ENCODE results near the gene TSPAN4. TPM values are rescaled to one million over a fixed set of nuclear protein-coding genes. Genes with fewer than 3 reads are reported as not detected.

TSPAN4 gene
- total RNA-seq, 1 donor from 2014 or later: 77.9 TPM

DNA sequence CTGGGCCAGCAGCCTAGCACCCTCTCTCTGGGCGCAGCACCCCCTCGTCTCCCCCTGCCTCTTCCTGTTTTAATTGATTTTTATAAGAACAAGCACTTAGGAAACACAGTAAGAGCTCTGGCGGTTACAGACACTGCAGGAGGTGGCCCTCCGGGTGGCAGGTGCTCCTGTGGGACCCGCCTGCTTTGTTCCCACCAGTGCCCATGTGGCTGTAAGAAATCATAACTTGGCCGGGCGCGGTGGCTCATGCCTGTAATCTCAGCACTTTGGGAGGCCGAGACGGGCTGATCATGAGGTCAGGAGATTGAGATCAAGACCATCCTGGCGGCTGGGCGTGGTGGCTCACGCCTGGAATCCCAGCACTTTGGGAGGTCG, 18.4 kb downstream of the TSPAN4 start:
- no peaks in the 10 kb centered on the region for H3K36me3 ChIP-seq (ENCODE audit: control insufficient read depth, insufficient read depth, low read length)
- H3K4me3 ChIP-seq (ENCODE audit: low read depth, low read length): no peak overlapping the region
- no peaks in the 10 kb centered on the region for H3K27me3 ChIP-seq (ENCODE audit: control insufficient read depth, insufficient read depth, low read length)
- no peak for DNase-seq (ENCODE audit: low read depth)
- TF ChIP-seq, protein P1, sequence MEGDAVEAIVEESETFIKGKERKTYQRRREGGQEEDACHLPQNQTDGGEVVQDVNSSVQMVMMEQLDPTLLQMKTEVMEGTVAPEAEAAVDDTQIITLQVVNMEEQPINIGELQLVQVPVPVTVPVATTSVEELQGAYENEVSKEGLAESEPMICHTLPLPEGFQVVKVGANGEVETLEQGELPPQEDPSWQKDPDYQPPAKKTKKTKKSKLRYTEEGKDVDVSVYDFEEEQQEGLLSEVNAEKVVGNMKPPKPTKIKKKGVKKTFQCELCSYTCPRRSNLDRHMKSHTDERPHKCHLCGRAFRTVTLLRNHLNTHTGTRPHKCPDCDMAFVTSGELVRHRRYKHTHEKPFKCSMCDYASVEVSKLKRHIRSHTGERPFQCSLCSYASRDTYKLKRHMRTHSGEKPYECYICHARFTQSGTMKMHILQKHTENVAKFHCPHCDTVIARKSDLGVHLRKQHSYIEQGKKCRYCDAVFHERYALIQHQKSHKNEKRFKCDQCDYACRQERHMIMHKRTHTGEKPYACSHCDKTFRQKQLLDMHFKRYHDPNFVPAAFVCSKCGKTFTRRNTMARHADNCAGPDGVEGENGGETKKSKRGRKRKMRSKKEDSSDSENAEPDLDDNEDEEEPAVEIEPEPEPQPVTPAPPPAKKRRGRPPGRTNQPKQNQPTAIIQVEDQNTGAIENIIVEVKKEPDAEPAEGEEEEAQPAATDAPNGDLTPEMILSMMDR (IDR thresholded peaks at IDR 0.05; ENCODE audit: insufficient read depth, low read length, poor library complexity, severe bottlenecking): no peak

DNA sequence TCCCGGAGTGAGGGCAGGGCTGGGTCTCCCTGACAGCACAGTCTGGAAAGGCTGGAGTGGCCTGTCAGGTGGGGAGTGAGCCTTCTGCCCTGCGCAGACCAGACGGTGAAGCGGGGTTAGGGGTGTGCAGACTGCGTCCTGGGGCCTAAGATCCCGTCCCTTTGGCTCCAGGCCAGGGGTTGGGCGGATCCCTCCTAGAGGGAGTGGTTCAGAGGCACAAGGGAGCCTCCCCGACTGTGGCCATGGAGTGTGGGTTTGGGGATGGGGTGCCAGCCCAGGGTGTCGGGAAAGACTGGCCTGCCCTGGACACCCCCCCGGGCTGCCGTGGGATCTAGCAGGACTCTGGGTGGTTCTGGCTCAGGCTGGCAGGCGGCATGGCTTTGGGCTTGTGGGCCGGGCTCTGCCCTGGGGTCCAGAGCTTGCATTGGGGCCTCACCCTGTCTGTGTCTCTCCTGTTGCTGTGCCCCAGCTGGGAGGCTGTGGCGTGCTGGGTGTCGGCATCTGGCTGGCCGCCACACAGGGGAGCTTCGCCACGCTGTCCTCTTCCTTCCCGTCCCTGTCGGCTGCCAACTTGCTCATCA, 19.5 kb downstream of the TSPAN4 start:
- TF ChIP-seq, protein P1 (IDR thresholded peaks at IDR 0.05; ENCODE audit: insufficient read depth, low read length, poor library complexity, severe bottlenecking): no peak
- no peak overlapping the region for H3K4me3 ChIP-seq (ENCODE audit: low read depth, low read length)
- no peaks in the 10 kb centered on the region for H3K36me3 ChIP-seq (ENCODE audit: control insufficient read depth, insufficient read depth, low read length)
- DNase-seq (ENCODE audit: low read depth): no peak
- H3K27me3 ChIP-seq (ENCODE audit: control insufficient read depth, insufficient read depth, low read length): no peaks in the 10 kb centered on the region

DNA sequence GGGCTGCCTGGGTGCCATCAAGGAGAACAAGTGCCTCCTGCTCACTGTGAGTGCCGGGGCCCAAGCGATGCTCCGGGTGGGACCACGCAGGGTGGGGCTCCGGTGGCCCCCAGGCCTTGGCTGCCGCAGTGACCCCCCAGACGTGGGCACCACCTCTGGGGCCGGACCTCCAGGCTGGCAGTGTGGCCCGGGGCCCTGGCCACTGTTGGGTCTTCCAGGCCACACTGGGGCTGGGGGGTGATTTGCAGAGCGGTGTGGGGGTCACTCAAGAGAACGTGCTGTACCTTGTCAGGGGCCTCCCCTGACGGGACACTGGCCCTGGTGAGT, 20.0 kb downstream of the TSPAN4 start:
- DNase-seq (ENCODE audit: low read depth): no peak
- TF ChIP-seq, protein P1 (IDR thresholded peaks at IDR 0.05; ENCODE audit: insufficient read depth, low read length, poor library complexity, severe bottlenecking): no peak
- H3K4me3 ChIP-seq (ENCODE audit: low read depth, low read length): no peak overlapping the region
- H3K27me3 ChIP-seq (ENCODE audit: control insufficient read depth, insufficient read depth, low read length): no peaks in the 10 kb centered on the region
- no peaks in the 10 kb centered on the region for H3K36me3 ChIP-seq (ENCODE audit: control insufficient read depth, insufficient read depth, low read length)

DNA sequence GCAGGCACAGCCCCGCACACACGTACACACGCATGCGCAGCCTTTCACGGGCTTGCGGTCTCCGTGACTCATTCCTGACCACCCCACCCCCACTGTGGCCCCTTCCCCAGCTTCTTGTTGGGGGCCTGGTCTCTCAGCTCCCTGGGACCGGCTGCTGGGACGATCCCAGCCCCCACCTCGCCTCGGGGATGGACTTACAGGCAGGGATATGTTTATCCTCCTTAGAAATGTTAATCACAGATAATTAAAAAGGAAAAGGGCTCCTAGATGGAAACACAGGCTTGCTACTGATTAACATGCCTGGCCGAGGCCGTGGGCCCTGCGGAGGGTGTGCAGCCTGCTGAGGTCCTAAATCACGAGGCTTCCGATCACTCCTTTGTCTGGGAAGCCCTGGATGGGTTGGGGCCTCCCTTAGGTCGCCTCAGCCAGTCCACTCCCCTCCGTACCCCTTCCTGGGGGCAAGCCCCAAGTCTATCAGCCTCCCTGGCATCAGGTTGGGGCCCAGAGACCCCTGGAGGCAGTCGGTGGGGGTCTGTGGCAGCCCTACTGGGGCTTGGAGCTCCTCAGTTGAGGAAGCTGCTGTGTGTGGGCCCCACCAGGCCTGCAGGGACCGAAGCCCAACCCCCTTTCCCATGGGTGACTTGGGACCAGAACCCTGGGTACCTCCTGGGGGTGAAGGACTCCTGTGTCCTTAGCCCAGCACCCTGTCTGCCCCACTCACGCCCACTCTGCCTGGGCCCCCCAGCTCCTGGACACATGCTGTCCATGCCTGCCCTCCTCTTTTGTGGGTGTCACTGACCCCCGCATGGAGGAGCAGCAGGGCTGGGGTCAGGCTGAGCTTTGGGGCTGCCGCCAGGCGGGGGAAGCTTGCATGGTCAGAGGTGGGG, 20.6 kb downstream of the TSPAN4 start:
- H3K27me3 ChIP-seq (ENCODE audit: control insufficient read depth, insufficient read depth, low read length): no peaks in the 10 kb centered on the region
- no peaks in the 10 kb centered on the region for H3K36me3 ChIP-seq (ENCODE audit: control insufficient read depth, insufficient read depth, low read length)
- TF ChIP-seq, protein P1 (IDR thresholded peaks at IDR 0.05; ENCODE audit: insufficient read depth, low read length, poor library complexity, severe bottlenecking): no peak
- no peak for DNase-seq (ENCODE audit: low read depth)
- no peak overlapping the region for H3K4me3 ChIP-seq (ENCODE audit: low read depth, low read length)

DNA sequence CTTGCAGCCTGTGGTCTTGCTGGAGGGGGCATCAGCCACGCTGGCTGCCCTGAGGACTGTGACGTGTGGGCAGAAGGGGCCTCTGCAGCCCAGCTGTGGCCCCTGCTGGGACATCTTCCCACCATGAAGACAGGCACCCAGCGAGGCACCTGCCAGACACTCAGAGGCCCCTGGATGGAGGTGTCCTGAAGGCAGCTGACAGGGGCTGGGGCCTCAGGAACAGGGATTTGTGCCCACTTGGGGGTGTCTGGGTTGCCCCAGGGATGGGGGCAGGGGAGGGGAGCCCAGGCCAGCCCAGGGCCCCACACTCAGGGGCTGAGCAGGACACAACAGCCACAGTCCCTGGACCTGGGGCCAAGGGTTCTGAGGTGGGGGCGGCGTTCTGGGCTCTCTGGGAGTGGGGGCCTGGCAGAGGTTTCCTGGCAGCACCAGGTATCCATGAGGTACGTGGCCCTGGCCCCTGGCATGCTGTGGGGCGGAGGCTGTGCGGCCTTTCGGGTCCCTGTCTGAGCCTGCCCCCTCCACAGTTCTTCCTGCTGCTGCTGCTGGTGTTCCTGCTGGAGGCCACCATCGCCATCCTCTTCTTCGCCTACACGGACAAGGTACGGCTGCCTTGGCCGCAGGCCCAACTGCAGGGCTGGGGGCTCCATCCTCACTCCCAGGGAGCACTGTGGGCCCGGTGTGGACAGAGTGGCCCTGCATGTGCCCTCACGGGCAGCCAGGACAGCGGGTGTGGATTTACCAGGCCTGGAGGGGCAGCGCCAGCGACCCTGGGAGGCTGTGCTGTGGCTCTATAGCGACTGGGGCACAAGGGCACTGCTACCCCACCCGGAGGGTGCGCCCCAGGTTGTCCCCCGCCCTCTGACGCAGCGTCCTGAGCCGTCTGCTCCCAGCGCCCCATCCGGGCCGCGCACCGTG, 21.5 kb downstream of the TSPAN4 start:
- TF ChIP-seq, protein P1 (IDR thresholded peaks at IDR 0.05; ENCODE audit: insufficient read depth, low read length, poor library complexity, severe bottlenecking): no peak
- H3K27me3 ChIP-seq (ENCODE audit: control insufficient read depth, insufficient read depth, low read length): no peaks in the 10 kb centered on the region
- DNase-seq (ENCODE audit: low read depth): no peak
- no peaks in the 10 kb centered on the region for H3K36me3 ChIP-seq (ENCODE audit: control insufficient read depth, insufficient read depth, low read length)
- H3K4me3 ChIP-seq (ENCODE audit: low read depth, low read length): no peak overlapping the region
